ENCODE measurements around the gene NMRK1. TPM values are rescaled to one million over a fixed set of nuclear protein-coding genes. Genes with fewer than 3 reads are reported as not detected.

Gene NMRK1
- total and polyA plus RNA-seq, 7 donors: 10.6 to 33.1 (median 23.3) TPM

GRCh38 chr9:75101004-75101588 is 13.1 kb upstream of the NMRK1 start:
- 51 to 55% (median 54%) methylated on average over 9 of the region's 9 CpGs for WGBS, 3 donors
- Histone ChIP-seq H3K27me3 (ENCODE audit: insufficient read depth in 3 of 3, low read length in 2 of 3) (no peaks in the 10 kb centered on the region), H3K27ac (no peak overlapping the region), H3K36me3 (ENCODE audit: insufficient read depth in 1 of 2, low read depth in 1 of 2) (no peaks in the 10 kb centered on the region), H3K4me3 (no peak overlapping the region), H3K9me3 (no peaks in the 10 kb centered on the region), H3K4me1 (no peaks in the 10 kb centered on the region)
- TF ChIP-seq CTCF (IDR thresholded peaks at IDR 0.05): no peak
- no peak for DNase-seq
- intact Hi-C loops (cut with DNase I): no loop called here
- ATAC-seq: no peak

GRCh38 chr9:75096796-75097195 is 8.8 kb upstream of the NMRK1 start:
- Histone ChIP-seq H3K36me3 (ENCODE audit: insufficient read depth in 1 of 2, low read depth in 1 of 2) (no peaks in the 10 kb centered on the region), H3K9me3 (no peaks in the 10 kb centered on the region), H3K4me3 (no peak overlapping the region), H3K27ac (no peak overlapping the region), H3K4me1 (peaks cover 3% of the 10 kb centered on the region), H3K27me3 (ENCODE audit: insufficient read depth in 3 of 3, low read length in 2 of 3) (no peaks in the 10 kb centered on the region)
- intact Hi-C loops (cut with DNase I): no loop called here
- no peak for ATAC-seq
- no peak for DNase-seq
- TF ChIP-seq CTCF (IDR thresholded peaks at IDR 0.05): no peak
- WGBS, 3 donors: 80 to 84% (median 83%) methylated on average over 4 of the region's 4 CpGs

- TF ChIP-seq CTCF (IDR thresholded peaks at IDR 0.05): no peak
- no peak overlapping the region for H3K27ac ChIP-seq
- H3K4me1 ChIP-seq: peaks cover 9% of the 10 kb centered on the region
- no peaks in the 10 kb centered on the region for H3K36me3 ChIP-seq (ENCODE audit: insufficient read depth in 1 of 2, low read depth in 1 of 2)
- ATAC-seq: no peak
- DNase-seq: no peak
- WGBS, 3 donors: 86 to 89% (median 88%) methylated on average over 4 of the region's 4 CpGs
- H3K4me3 ChIP-seq: no peak overlapping the region
- no peaks in the 10 kb centered on the region for H3K27me3 ChIP-seq (ENCODE audit: insufficient read depth in 3 of 3, low read length in 2 of 3)
- no peaks in the 10 kb centered on the region for H3K9me3 ChIP-seq
- intact Hi-C loops (cut with DNase I): no loop called here
These were observed 4.8 kb upstream of the NMRK1 start for GRCh38 chr9:75092766-75093165.

GRCh38 chr9:75090579-75090978 is 2.6 kb upstream of the NMRK1 start:
- Histone ChIP-seq H3K27ac (no peak overlapping the region), H3K36me3 (ENCODE audit: insufficient read depth in 1 of 2, low read depth in 1 of 2) (no peaks in the 10 kb centered on the region), H3K9me3 (no peaks in the 10 kb centered on the region), H3K4me1 (peaks cover 14% of the 10 kb centered on the region), H3K4me3 (no peak overlapping the region), H3K27me3 (ENCODE audit: insufficient read depth in 3 of 3, low read length in 2 of 3) (no peaks in the 10 kb centered on the region)
- intact Hi-C loops (cut with DNase I): no loop called here
- DNase-seq (no peak), ATAC-seq (no peak)
- WGBS, 3 donors: 88 to 92% (median 91%) methylated on average over 4 of the region's 4 CpGs
- no peak for TF ChIP-seq CTCF (IDR thresholded peaks at IDR 0.05)

GRCh38 chr9:75089373-75089766 is 1.4 kb upstream of the NMRK1 start:
- Histone ChIP-seq H3K27me3 (ENCODE audit: insufficient read depth in 3 of 3, low read length in 2 of 3) (no peaks in the 10 kb centered on the region), H3K27ac (peak overlapping the region; percentile 96), H3K9me3 (no peaks in the 10 kb centered on the region), H3K36me3 (ENCODE audit: insufficient read depth in 1 of 2, low read depth in 1 of 2) (no peaks in the 10 kb centered on the region), H3K4me1 (peaks cover 17% of the 10 kb centered on the region), H3K4me3 (peak overlapping the region; percentile 90)
- DNase-seq (no peak), ATAC-seq (no peak)
- WGBS, 3 donors: 26 to 29% (median 28%) methylated on average over 11 of the region's 11 CpGs
- TF ChIP-seq CTCF (IDR thresholded peaks at IDR 0.05): no peak
- intact Hi-C loops (cut with DNase I): loop anchor here (2.0 to 5.0 kb wide), 3 partner anchors 19 to 137 kb away; partner anchors contain the start of genes C9orf40 (in 1 of the 2) and CARNMT1 (in 1 of the 2)

All from psoas muscle (tissue), 8 donors.